AG04450 (cell line): ENCODE measurements around the gene TNIK. TPM values are rescaled to one million over a fixed set of nuclear protein-coding genes. Genes with fewer than 3 reads are reported as not detected.

Experiments used
- CTCF ChIA-PET: fragments of 300-600, 350-600 bp; formaldehyde crosslinking; extraction: SDS; loops from one replicate; lab custom pipeline; 2022; ENCODE audit warnings: antibody characterized with exemption, inconsistent platforms; lab: Charles Lee
- POLR2A ChIA-PET: fragments of 350-600 bp; formaldehyde crosslinking; extraction: SDS; loops from one replicate; lab custom pipeline; 2021; ENCODE audit warnings: antibody characterized with exemption, inconsistent platforms; lab: Yijun Ruan, JAX
- DNase-seq: peaks from one replicate; pipeline ENCODE4 v3.0.0-alpha.2; 2011; ENCODE audit warnings: low read depth, low spot score
- H3K27ac ChIP-seq: one replicate; pipeline ENCODE4 v1.5.1; 2012; ENCODE audit warnings: low read depth, low read length, control low read depth
- H3K27me3 ChIP-seq: one replicate; pipeline ENCODE4 v1.6.0; 2012; ENCODE audit warnings: low read length; ENCODE audit not compliant: control insufficient read depth, insufficient read depth
- H3K4me3 ChIP-seq: 2 replicates; pipeline ENCODE4 v1.5.1; 2011; ENCODE audit warnings: mild to moderate bottlenecking, low read depth, low read length, control low read depth
- H3K9me3 ChIP-seq: 2 replicates; pipeline ENCODE4 v1.5.1; 2012; ENCODE audit warnings: low read length; ENCODE audit not compliant: control insufficient read depth, insufficient read depth
- CTCF ChIP-seq: IDR thresholded peaks from 2 replicates; pipeline ENCODE4 v1.5.1; 2011; ENCODE audit warnings: low read depth, low read length, control low read depth, inconsistent platforms
- polyA plus RNA-seq: library from polyadenylated mRNA; depleted of rRNA; stranded (reverse); fragments of >200 nt; gene quantifications from 2 replicates; pipeline ENCODE4 v1.2.3, GENCODE V29; 2011

The TNIK gene
- polyA plus RNA-seq, 1 experiment, result 9.0 TPM

GRCh38 chr3:171231361-171231760 lies 228.8 kb downstream of the TNIK start:
- Histone ChIP-seq H3K27ac (no peak overlapping the region), H3K4me3 (no peak overlapping the region), H3K27me3 (no peaks in the 10 kb centered on the region), H3K9me3 (no peaks in the 10 kb centered on the region)
- ChIA-PET CTCF (interaction anchor here (1.1 kb wide), 1 partner anchor 43 kb away, joined by 3 read pairs; no protein-coding TSS in a partner anchor), POLR2A (no interaction called here)
- no peak for TF ChIP-seq CTCF
- no peak for DNase-seq

- H3K27me3 ChIP-seq, result no peaks in the 10 kb centered on the region
- H3K27ac ChIP-seq, result no peak overlapping the region
- CTCF ChIA-PET, result interaction anchor here (1.1 kb wide), 1 partner anchor 43 kb away, joined by 3 read pairs; no protein-coding TSS in a partner anchor
- POLR2A ChIA-PET, result no interaction called here
- H3K9me3 ChIP-seq, result no peaks in the 10 kb centered on the region
- H3K4me3 ChIP-seq, result no peak overlapping the region
- no peak for DNase-seq
- no peak for TF ChIP-seq CTCF
Observed at GRCh38 chr3:171230865-171231264, 229.3 kb downstream of the TNIK start.

GRCh38 chr3:171229173-171229572 lies 231.0 kb downstream of the TNIK start:
- POLR2A ChIA-PET, result no interaction called here
- Histone ChIP-seq H3K27ac (no peak overlapping the region), H3K27me3 (no peaks in the 10 kb centered on the region), H3K4me3 (no peak overlapping the region), H3K9me3 (no peaks in the 10 kb centered on the region)
- CTCF ChIA-PET, result no interaction called here
- TF ChIP-seq CTCF, result no peak
- no peak for DNase-seq

GRCh38 chr3:171228240-171228639 lies 232.0 kb downstream of the TNIK start:
- ChIA-PET CTCF (no interaction called here), POLR2A (no interaction called here)
- DNase-seq, result no peak
- no peak overlapping the region for H3K4me3 ChIP-seq
- H3K27ac ChIP-seq, result no peak overlapping the region
- H3K27me3 ChIP-seq, result no peaks in the 10 kb centered on the region
- H3K9me3 ChIP-seq, result no peaks in the 10 kb centered on the region
- TF ChIP-seq CTCF, result no peak

- POLR2A ChIA-PET, result no interaction called here
- H3K27ac ChIP-seq, result no peak overlapping the region
- no peaks in the 10 kb centered on the region for H3K9me3 ChIP-seq
- no peak for TF ChIP-seq CTCF
- CTCF ChIA-PET, result interaction anchor here (0.6 kb wide), 1 partner anchor 195 kb away, joined by 3 read pairs; no protein-coding TSS in a partner anchor
- no peaks in the 10 kb centered on the region for H3K27me3 ChIP-seq
- no peak overlapping the region for H3K4me3 ChIP-seq
- no peak for DNase-seq
Observed at GRCh38 chr3:171227828-171228227, 232.4 kb downstream of the TNIK start.
